B cell (primary cell): ENCODE measurements around the gene OR9A4. TPM values are rescaled to one million over a fixed set of nuclear protein-coding genes. Genes with fewer than 3 reads are reported as not detected.

Source experiments
- ATAC-seq: fragments of 200-7000 bp; cut with Tn5 transposase; one replicate; pipeline ENCODE4 v1.10.0; 2021; ENCODE audit warnings: low read depth, mild to moderate bottlenecking, moderate number of reproducible peaks, moderate library complexity
- CTCF ChIA-PET: fragments of 350-600 bp; sonication (Branson Sonifier 250); formaldehyde crosslinking; loops from one replicate; lab custom pipeline; 2021; ENCODE audit warnings: antibody characterized with exemption, inconsistent platforms; lab: Charles Lee
- POLR2A ChIA-PET: fragments of 350-600 bp; sonication (Branson Sonifier 250); formaldehyde crosslinking; loops from one replicate; lab custom pipeline; 2021; ENCODE audit warnings: antibody characterized with exemption; lab: Charles Lee
- DNase-seq: peaks from one replicate; pipeline ENCODE4 v3.0.0; 2013
- H2AFZ ChIP-seq: 2 replicates; pipeline ENCODE4 v1.6.1; 2012; ENCODE audit warnings: mild to moderate bottlenecking, low read depth, low read length; ENCODE audit not compliant: insufficient read depth, poor library complexity, severe bottlenecking
- H3K27ac ChIP-seq, 2 donors: 1 replicate in 1 of 2; 2 replicates in 1 of 2; pipeline ENCODE4 v1.5.1; 2012 to 2013; ENCODE audit warnings: low read length in 2 of 2, mild to moderate bottlenecking in 2 of 2, moderate library complexity in 1 of 2
- H3K27me3 ChIP-seq, 4 experiments: fragments of 200-600 bp in 1 of 4; sonication (generic) in 1 of 4; replicated peaks in 1 of 4; 1 replicate in 2 of 4; 2 replicates in 2 of 4; pipeline versions ENCODE4 v1.6.1 to v1.7.0; 2013 to 2016; ENCODE audit warnings: low read length in 3 of 4, mild to moderate bottlenecking in 2 of 4, mixed read lengths in 1 of 4, moderate library complexity in 1 of 4; ENCODE audit not compliant: insufficient read depth in 4 of 4, control insufficient read depth in 3 of 4; ENCODE audit errors: control extremely low read depth in 1 of 4
- H3K36me3 ChIP-seq, 2 experiments: replicated peaks in 1 of 2; 1 replicate in 1 of 2; 2 replicates in 1 of 2; pipeline versions ENCODE4 v1.6.1 to v1.7.1; 2013; ENCODE audit warnings: low read length in 1 of 2; ENCODE audit not compliant: insufficient read depth in 2 of 2, control insufficient read depth in 1 of 2; ENCODE audit errors: control extremely low read depth in 1 of 2, extremely low read depth in 1 of 2
- H3K4me1 ChIP-seq, 2 donors: fragments of 200-600 bp in 1 of 2; sonication (generic) in 1 of 2; 1 replicate in 1 of 2; 2 replicates in 1 of 2; pipeline versions ENCODE4 v1.5.1 to v1.6.1; 2013 to 2017; ENCODE audit warnings: low read length in 2 of 2; ENCODE audit not compliant: control insufficient read depth in 2 of 2, insufficient read depth in 2 of 2
- H3K4me2 ChIP-seq: replicated peaks from 2 replicates; pipeline ENCODE3; 2012; ENCODE audit warnings: mild to moderate bottlenecking, low read depth, low read length; ENCODE audit not compliant: poor library complexity, severe bottlenecking
- H3K4me3 ChIP-seq, 5 experiments: fragments of 200-600 bp in 1 of 5; sonication (generic) in 1 of 5; 1 replicate in 3 of 5; 2 replicates in 2 of 5; pipeline versions ENCODE4 v1.5.1 to v1.7.0; 2011 to 2016; ENCODE audit warnings: low read length in 4 of 5, mild to moderate bottlenecking in 4 of 5, low read depth in 2 of 5, control low read depth in 1 of 5, moderate library complexity in 1 of 5; ENCODE audit not compliant: insufficient read depth in 1 of 5; ENCODE audit errors: control extremely low read depth in 1 of 5, extremely low read depth in 1 of 5
- H3K79me2 ChIP-seq: fragments of 200-600 bp; sonication (generic); one replicate; pipeline ENCODE4 v1.6.0; 2016; ENCODE audit warnings: low read length; ENCODE audit not compliant: control insufficient read depth, insufficient read depth
- H3K9ac ChIP-seq: fragments of 200-600 bp; sonication (generic); 2 replicates; pipeline ENCODE4 v1.6.1; 2017; ENCODE audit warnings: mild to moderate bottlenecking, low read length, moderate library complexity
- H3K9me3 ChIP-seq, 3 donors: one replicate each; pipeline versions ENCODE4 v1.6.1 to v1.7.1; 2013; ENCODE audit warnings: low read length in 2 of 3; ENCODE audit not compliant: control insufficient read depth in 2 of 3, insufficient read depth in 1 of 3; ENCODE audit errors: control extremely low read depth in 1 of 3
- H4K20me1 ChIP-seq: 2 replicates; pipeline ENCODE4 v1.6.0; 2012; ENCODE audit warnings: mild to moderate bottlenecking, low read length; ENCODE audit not compliant: insufficient read depth, control insufficient read depth, poor library complexity, severe bottlenecking
- H3K27ac Mint-ChIP-seq: one replicate; pipeline ENCODE4 v1.8.0; 2021; ENCODE audit warnings: mixed read lengths
- H3K27me3 Mint-ChIP-seq: one replicate; pipeline ENCODE4 v1.8.0; 2021; ENCODE audit warnings: mixed read lengths
- H3K4me1 Mint-ChIP-seq: one replicate; pipeline ENCODE4 v1.8.0; 2021; ENCODE audit warnings: mixed read lengths
- H3K4me3 Mint-ChIP-seq: one replicate; pipeline ENCODE4 v1.8.0; 2021; ENCODE audit warnings: mixed read lengths
- H3K9me3 Mint-ChIP-seq: one replicate; pipeline ENCODE4 v1.8.0; 2022; ENCODE audit warnings: mixed read lengths; ENCODE audit not compliant: insufficient read depth
- CTCF ChIP-seq: fragments of 200-600 bp; IDR thresholded peaks from one replicate; pipeline ENCODE4 v1.8.0; 2022; ENCODE audit warnings: antibody characterized with exemption, mild to moderate bottlenecking
- EZH2 ChIP-seq: IDR thresholded peaks from 2 replicates; pipeline ENCODE4 v1.6.1; 2012; ENCODE audit warnings: borderline replicate concordance, low read depth, mild to moderate bottlenecking, moderate library complexity, low read length; ENCODE audit not compliant: insufficient read depth, poor library complexity, severe bottlenecking
- WGBS: methylation state at CpG from one replicate; pipeline ENCODE4 v1.1.5; 2013; ENCODE audit warnings: missing lambda C conversion rate; ENCODE audit not compliant: insufficient coverage; 5-methylcytosine and 5-hydroxymethylcytosine counted together
- intact Hi-C: fragments of 100-400 bp; cut with micrococcal nuclease; formaldehyde crosslinking; loops from one replicate; pipeline ENCODE4 v1.10.0; 2022
- polyA plus RNA-seq: library from polyadenylated mRNA; depleted of rRNA; stranded (reverse); fragments of >200 nt; gene quantifications from 2 replicates; pipeline ENCODE4 v1.2.3, GENCODE V29; 2012
- total RNA-seq, 2 donors: library from RNA; stranded (reverse); fragments of 120-200 nt in 1 of 2; gene quantifications; 1 replicate in 1 of 2; 2 replicates in 1 of 2; pipeline versions ENCODE4 v1.2.3 to v1.2.4, GENCODE V29; 2013 to 2022

OR9A4 gene
- total and polyA plus RNA-seq, 2 donors (not counting 1 experiment from before 2014, with no cell fraction given), result not detected

- H3K4me3 ChIP-seq, result no peak overlapping the region
- intact Hi-C loops, result no loop called here
- H3K36me3 ChIP-seq, result no peaks in the 10 kb centered on the region
- H3K27ac ChIP-seq, result no peak overlapping the region
- no peak overlapping the region for H2AFZ ChIP-seq
- DNase-seq (no peak), ATAC-seq (no peak)
- CTCF ChIA-PET, result interaction anchor here (1.3 kb wide), 1 partner anchor 32 kb away, joined by 3 read pairs; no protein-coding TSS in a partner anchor
- no peak overlapping the region for H3K4me2 ChIP-seq
- Mint-ChIP-seq H3K9me3 (peaks cover 11% of the 10 kb centered on the region), H3K27ac (no peak overlapping the region), H3K4me3 (no peak overlapping the region), H3K27me3 (no peaks in the 10 kb centered on the region), H3K4me1 (peaks cover 3% of the 10 kb centered on the region)
- no peaks in the 10 kb centered on the region for H3K4me1 ChIP-seq
- H3K27me3 ChIP-seq, result no peaks in the 10 kb centered on the region
- WGBS, result no CpG with 5 or more reads among the region's 1 CpG
- no peaks in the 10 kb centered on the region for H3K79me2 ChIP-seq
- no peak for TF ChIP-seq EZH2
- no peak for TF ChIP-seq CTCF
- no peaks in the 10 kb centered on the region for H4K20me1 ChIP-seq
- H3K9me3 ChIP-seq, result no peaks in the 10 kb centered on the region
- H3K9ac ChIP-seq, result no peak overlapping the region
- POLR2A ChIA-PET, result no interaction called here
These were observed 27.6 kb downstream of the OR9A4 start for GRCh38 chr7:141943846-141944245.

- Histone ChIP-seq H2AFZ (no peak overlapping the region), H4K20me1 (no peaks in the 10 kb centered on the region), H3K36me3 (no peaks in the 10 kb centered on the region), H3K4me1 (no peaks in the 10 kb centered on the region), H3K9ac (no peak overlapping the region), H3K27me3 (no peaks in the 10 kb centered on the region), H3K4me3 (no peak overlapping the region), H3K79me2 (no peaks in the 10 kb centered on the region), H3K9me3 (no peaks in the 10 kb centered on the region), H3K4me2 (no peak overlapping the region), H3K27ac (no peak overlapping the region)
- CTCF ChIA-PET, result interaction anchor here (1.3 kb wide), 1 partner anchor 31 kb away, joined by 5 read pairs; no protein-coding TSS in a partner anchor
- no peaks in the 10 kb centered on the region for H3K27me3 Mint-ChIP-seq
- peaks cover 7% of the 10 kb centered on the region for H3K9me3 Mint-ChIP-seq
- H3K4me3 Mint-ChIP-seq, result no peak overlapping the region
- DNase-seq, result no peak
- no CpG with 5 or more reads among the region's 3 CpGs for WGBS
- intact Hi-C loops, result no loop called here
- H3K27ac Mint-ChIP-seq, result no peak overlapping the region
- no peak for ATAC-seq
- POLR2A ChIA-PET, result no interaction called here
- peaks cover 3% of the 10 kb centered on the region for H3K4me1 Mint-ChIP-seq
- TF ChIP-seq CTCF (no peak), EZH2 (no peak)
These were observed 28.6 kb downstream of the OR9A4 start for GRCh38 chr7:141944811-141945210.
